GM12891 (cell line): ENCODE results near the gene ACOT13.

Experiments
- POLR2A ChIP-seq: IDR thresholded peaks from 2 replicates; pipeline ENCODE4 v1.6.1; 2011; ENCODE audit warnings: low read depth, low read length, control low read depth
- POLR2AphosphoS5 ChIP-seq: IDR thresholded peaks from 2 replicates; pipeline ENCODE4 v1.6.1; 2011; ENCODE audit warnings: low read depth, low read length, control low read depth
- SPI1 ChIP-seq: IDR thresholded peaks from 2 replicates; pipeline ENCODE4 v1.6.1; 2011; ENCODE audit warnings: low read depth, low read length, control low read depth
- TAF1 ChIP-seq: IDR thresholded peaks from 2 replicates; pipeline ENCODE4 v1.6.1; 2011; ENCODE audit warnings: low read depth, low read length, control low read depth

DNA sequence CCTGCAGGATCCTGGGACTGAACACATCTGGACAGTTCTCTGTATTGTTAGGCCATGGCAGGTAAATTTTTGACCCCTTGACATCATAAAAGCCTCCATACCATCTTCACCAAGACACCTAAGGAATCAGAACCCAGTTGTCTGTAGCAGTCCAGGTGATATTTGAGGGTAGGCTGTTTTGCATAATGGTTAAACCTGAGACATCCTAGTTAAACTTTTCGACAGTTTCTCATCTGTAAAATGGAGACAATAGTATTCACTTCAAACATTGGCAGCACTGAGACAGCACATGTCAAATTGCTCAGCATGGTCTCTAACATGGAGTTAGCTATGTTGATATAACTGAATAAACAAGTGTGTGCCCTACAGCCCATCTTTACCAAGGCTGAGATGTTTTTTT is 27.3 kb downstream of the ACOT13 start:
- no peak for TF ChIP-seq POLR2A
- no peak for TF ChIP-seq POLR2AphosphoS5
- TF ChIP-seq TAF1, result no peak
- TF ChIP-seq SPI1, result no peak
